Lower lobe of right lung (tissue), 2 donors: ENCODE data around the gene FAM170B. TPM values are rescaled to one million over a fixed set of nuclear protein-coding genes. Genes with fewer than 3 reads are reported as not detected.

Source experiments
- ATAC-seq, 2 donors: fragments of 200-7000 bp; cut with Tn5 transposase; one replicate each; pipeline ENCODE4 v1.9.1; 2020 to 2022; ENCODE audit warnings: mild to moderate bottlenecking in 2 of 2, moderate library complexity in 2 of 2
- DNase-seq: peaks from one replicate; pipeline ENCODE4 v3.0.0-alpha.2; 2020
- H3K27ac ChIP-seq: fragments of 200-600 bp; one replicate; pipeline ENCODE4 v1.8.0; 2022
- H3K27me3 ChIP-seq: fragments of 200-600 bp; one replicate; pipeline ENCODE4 v1.8.0; 2022; ENCODE audit warnings: low read depth
- H3K36me3 ChIP-seq: fragments of 200-600 bp; one replicate; pipeline ENCODE4 v1.8.0; 2022; ENCODE audit warnings: mild to moderate bottlenecking
- H3K4me1 ChIP-seq: fragments of 200-600 bp; one replicate; pipeline ENCODE4 v1.8.0; 2022
- H3K4me3 ChIP-seq: fragments of 200-600 bp; one replicate; pipeline ENCODE4 v1.8.0; 2022; ENCODE audit warnings: mild to moderate bottlenecking
- H3K9me3 ChIP-seq: fragments of 200-600 bp; one replicate; pipeline ENCODE4 v1.8.0; 2022
- CTCF ChIP-seq: fragments of 200-600 bp; IDR thresholded peaks from one replicate; pipeline ENCODE4 v1.8.0; 2022; ENCODE audit warnings: antibody characterized with exemption, mild to moderate bottlenecking
- intact Hi-C: fragments of 100-400 bp; cut with DNase I; formaldehyde crosslinking; loops from one replicate; pipeline ENCODE4 v1.11.0; 2022
- total RNA-seq: library from RNA; stranded (reverse); fragmentation: NEBNext Ultra II Directional; extraction: Animal tissue kit (Norgen Biotek cat#: 25700); gene quantifications from one replicate; pipeline ENCODE4 v1.2.1, GENCODE V29; 2021
- donor health status: DM: no; HTN: yes; CAD: no; lungs with severe emphysema.

Gene FAM170B
- total RNA-seq, 1 donor from 2014 or later = not detected

DNA sequence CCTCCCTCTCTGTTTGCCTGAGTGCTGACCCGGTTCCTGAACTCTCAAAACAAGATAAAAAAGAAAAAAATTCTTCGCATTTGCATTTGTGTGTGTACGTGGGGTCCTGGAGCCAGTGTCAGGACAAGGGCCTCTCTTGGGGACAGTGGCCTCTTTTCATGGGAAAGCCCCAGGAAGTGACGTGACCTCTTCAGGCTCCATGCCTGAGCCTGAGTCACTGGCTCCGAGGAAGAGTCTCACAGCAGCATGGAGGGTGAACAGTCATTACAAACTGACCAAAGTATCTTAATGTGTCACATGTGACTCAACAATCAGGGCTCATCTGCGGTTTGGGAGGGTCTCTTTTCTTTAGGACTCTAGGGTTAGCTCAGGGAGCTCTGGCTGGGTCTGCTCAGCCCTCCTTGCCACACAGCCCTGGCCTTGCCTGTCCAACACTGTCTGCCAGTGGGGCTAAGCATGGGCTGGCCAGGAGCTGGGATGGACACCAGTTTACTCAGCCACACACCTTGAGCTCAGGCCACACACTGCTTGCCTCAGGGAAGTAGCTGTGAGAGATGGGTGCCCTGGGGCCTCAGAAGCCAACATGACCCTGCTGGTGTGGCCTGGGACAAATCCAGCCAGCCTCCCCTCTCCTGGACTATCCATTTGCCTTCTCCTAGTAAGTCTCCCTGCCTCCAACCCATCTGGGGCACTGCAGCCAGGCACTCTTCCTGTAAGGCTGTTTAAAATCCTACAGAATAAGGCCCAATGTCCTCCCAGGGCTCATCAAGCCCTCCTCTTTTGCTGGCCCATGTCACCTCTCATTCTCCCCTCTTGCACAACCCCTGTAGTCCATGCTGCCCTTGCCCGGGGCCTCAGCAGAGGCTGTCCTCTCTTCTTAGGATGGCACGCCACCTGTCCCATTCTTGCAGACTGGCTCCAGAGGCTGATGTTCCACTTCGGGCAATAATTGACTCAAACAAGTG, 43.9 kb upstream of the FAM170B start:
- Histone ChIP-seq H3K27ac (peak overlapping the region; percentile 37), H3K4me1 (peaks cover 42% of the 10 kb centered on the region), H3K9me3 (no peaks in the 10 kb centered on the region), H3K4me3 (no peak overlapping the region), H3K27me3 (no peaks in the 10 kb centered on the region), H3K36me3 (no peaks in the 10 kb centered on the region)
- no peak for TF ChIP-seq CTCF
- ATAC-seq (peak; percentile 79 to 85), DNase-seq (no peak)
- intact Hi-C loops = no loop called here

DNA sequence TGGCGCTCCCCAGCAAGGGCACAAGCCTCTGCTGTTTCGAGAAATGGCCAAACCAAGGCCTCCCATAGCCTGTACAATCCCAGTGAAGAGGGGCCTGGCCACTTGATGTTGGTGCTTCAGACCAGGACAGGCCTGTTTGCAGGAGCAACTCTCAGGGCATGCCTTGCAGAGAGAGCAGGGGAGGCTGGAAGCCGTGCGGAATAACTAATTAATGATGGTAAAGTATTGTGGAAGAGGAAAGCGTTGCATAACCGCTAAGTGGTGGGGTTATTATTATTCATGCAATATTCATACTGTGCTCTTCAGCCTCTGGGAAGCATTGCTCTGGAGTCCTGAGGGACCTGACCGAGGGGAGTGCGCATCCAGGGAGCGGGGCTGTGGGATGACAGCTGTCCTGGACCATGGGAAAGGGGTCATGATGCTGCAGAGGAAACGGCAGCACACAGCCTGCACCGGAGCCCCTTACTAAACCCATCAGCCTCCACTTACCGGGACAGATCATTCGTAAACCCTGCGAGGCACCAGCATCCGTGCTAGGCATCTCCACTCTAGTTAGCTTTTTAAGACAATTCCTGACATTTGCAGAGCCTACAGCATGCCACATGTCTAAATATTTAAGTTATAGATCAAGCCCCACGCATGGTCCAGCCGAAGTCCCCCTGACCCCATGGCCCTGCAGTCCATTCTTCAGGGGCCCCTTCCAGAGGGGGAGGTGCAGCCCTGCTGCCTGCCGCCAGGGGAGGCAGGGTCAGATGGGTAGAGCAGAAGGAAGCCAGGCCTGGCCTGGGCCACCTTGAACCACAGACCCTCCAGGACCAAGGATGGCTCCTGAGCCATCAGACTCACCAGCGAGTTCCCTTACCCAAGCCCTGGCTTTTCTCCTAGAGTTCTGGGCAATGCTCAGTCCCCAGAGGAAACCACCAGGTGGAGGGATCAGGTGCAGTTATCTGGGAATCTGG, 42.8 kb upstream of the FAM170B start:
- Histone ChIP-seq H3K27me3 (no peaks in the 10 kb centered on the region), H3K9me3 (no peaks in the 10 kb centered on the region), H3K36me3 (no peaks in the 10 kb centered on the region), H3K27ac (peak overlapping the region; percentile 37), H3K4me3 (no peak overlapping the region), H3K4me1 (peaks cover 49% of the 10 kb centered on the region)
- no peak for TF ChIP-seq CTCF
- DNase-seq (no peak), ATAC-seq (peak in 1 of 2 donors; percentile 5)
- intact Hi-C loops = no loop called here

- Histone ChIP-seq H3K4me1 (peaks cover 50% of the 10 kb centered on the region), H3K9me3 (no peaks in the 10 kb centered on the region), H3K27ac (no peak overlapping the region), H3K36me3 (no peaks in the 10 kb centered on the region), H3K27me3 (no peaks in the 10 kb centered on the region), H3K4me3 (no peak overlapping the region)
- no peak for TF ChIP-seq CTCF
- intact Hi-C loops = no loop called here
- no peak for DNase-seq
- no peak for ATAC-seq
These were observed 41.9 kb upstream of the FAM170B start for GRCh38 chr10:49175587-49176309.

DNA sequence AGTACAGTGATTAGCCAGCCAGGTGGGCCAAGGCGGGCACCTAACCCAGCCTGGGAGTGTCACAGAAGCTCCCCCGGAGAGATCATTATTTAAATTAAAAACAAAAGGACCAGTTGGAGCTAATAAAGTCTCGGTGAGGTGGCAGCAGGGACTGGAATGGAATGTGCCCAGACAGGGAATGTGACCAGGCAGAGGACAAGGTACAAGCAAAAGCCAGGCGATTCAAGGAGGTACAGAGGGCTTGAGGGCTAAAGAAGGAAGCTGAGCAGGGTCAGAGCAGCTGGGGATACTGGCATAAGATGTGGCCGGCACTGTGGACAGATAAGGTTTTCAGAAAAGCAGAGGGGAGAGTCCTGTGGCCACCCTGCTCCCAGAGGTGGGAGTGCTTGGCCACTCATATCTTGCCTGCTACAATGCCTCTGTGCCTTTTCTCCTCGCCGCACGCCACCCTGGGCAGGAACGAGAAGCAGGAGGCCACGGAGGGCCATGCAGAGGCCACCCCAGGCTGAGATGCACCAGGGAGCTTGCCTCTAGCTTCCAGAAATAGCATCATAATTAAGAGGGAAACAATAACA, 41.2 kb upstream of the FAM170B start:
- no peaks in the 10 kb centered on the region for H3K27me3 ChIP-seq
- H3K4me3 ChIP-seq = no peak overlapping the region
- intact Hi-C loops = no loop called here
- DNase-seq (no peak), ATAC-seq (no peak)
- no peaks in the 10 kb centered on the region for H3K9me3 ChIP-seq
- TF ChIP-seq CTCF = no peak
- no peak overlapping the region for H3K27ac ChIP-seq
- H3K36me3 ChIP-seq = no peaks in the 10 kb centered on the region
- peaks cover 53% of the 10 kb centered on the region for H3K4me1 ChIP-seq
